SIG-M5 (cell line): Measurements from ENCODE around the gene TLR9.

Experiments
- DNase-seq: peaks from one replicate; lab custom pipeline; 2025; lab: John Stamatoyannopoulos, UW

The TLR9 gene

DNA sequence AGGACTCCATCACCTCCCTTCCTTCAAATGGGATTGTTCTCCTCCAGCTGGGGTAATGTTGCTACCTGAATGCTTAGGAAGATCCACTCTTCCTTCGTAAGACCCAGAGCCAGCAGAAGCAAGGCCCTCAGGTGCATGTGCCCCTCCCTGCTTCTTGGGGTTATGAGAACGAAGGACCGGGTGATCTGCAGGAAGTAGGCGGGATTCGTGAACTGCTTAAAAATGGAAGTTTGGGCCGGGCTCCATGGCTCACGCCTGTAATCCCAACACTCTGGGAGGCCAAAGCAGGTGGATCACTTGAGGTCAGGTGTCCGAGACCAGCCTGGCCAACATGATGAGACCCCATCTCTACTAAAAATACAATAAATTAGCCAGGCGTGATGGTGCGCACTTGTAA is 8.0 kb downstream of the TLR9 start:
- DNase-seq = no peak

DNA sequence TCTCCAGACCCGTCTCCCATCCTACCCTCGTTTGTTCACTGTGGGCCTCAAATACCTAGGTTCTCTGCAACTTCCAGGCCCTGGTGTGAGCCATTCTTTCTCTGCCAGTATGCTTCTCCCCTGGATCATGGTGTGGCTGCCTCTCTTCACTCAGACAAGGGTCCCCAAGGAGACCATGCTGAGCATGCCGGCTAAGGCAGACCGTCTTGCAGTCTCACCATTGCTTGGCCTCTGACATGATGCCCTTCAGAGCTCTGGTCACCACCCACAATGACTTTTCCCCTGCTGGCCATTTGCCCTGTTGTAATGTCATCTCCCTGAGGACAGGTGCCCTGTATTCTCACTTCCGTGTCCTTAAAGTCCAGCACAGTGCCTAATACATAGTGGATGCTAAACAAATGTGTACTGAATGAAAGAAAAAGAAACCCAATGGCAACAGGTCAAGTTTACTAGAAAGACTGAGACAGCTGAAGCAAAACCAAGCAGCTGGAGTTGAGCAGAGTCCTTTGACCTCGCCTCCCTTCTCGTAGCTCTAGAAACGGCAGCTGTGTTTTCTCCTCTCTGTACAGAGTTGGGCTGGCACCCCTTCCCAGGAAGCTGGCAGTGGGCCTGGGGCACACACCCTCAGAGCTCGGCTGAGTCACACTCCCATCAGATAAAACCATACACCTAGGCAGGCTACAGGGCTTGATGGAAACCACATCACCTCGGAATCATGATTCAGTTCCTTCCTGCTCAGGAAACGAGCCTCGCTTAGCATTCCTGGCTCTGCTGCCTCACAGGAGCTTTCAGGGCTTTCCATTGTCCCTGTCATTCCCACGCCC is 8.6 kb downstream of the TLR9 start:
- DNase-seq = no peak

DNA sequence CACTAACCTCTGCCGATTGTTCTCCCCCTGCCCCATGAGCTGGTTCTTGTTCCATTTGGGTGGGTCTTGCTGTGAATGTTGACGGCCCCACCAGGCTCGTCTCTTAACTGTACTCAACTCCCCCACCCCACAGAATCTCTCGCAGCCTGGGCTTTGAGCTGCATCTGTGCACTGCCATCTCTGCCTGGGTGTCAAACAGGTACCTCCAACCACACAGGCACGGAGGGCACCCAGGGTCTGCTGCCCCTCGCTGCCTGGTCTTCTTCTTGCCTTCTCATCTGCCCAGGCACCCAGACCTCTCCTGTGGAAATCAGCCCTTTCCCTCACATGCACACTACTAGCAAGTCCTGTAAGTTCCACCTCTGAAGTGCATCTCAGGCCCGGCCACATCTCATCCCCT is 10.1 kb downstream of the TLR9 start:
- DNase-seq = no peak

DNA sequence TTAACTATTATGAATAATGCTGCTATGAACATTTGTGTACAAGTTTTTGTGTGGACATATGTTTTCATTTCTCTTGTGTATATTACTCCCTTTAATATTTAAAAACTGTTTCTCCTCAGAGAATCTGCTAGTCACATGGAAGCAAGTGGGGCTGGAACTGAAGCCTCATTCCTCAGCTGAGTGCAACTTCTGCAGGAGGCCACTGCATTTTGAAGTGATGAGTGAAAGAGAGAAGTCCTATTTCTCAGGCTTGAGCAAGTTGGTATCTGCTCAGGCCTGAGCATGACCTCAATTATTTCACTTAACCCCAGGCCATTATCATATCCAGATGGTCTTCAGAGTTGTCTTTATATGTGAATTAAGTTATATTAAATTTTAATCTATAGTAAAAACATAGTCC is 11.5 kb downstream of the TLR9 start:
- no peak for DNase-seq

DNA sequence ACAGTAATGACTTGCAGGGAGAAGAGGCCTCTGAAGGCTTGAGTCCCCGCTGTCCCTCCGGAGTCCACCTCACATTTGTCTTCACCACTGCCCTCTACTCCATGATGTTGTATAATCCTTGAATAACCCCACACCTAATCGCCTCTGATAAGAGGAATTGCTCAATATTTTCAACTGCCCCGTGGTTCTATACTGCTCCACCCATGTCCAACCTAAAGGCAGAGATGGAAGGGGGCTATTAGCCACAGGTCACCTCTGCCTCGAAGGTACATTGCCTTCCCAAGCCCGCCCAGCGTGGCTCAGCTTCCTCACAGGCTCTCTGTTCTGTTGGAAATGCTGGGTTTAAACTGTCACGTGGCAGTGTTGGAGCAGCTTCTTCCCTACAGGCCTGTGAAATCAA is 12.4 kb downstream of the TLR9 start:
- no peak for DNase-seq

DNA sequence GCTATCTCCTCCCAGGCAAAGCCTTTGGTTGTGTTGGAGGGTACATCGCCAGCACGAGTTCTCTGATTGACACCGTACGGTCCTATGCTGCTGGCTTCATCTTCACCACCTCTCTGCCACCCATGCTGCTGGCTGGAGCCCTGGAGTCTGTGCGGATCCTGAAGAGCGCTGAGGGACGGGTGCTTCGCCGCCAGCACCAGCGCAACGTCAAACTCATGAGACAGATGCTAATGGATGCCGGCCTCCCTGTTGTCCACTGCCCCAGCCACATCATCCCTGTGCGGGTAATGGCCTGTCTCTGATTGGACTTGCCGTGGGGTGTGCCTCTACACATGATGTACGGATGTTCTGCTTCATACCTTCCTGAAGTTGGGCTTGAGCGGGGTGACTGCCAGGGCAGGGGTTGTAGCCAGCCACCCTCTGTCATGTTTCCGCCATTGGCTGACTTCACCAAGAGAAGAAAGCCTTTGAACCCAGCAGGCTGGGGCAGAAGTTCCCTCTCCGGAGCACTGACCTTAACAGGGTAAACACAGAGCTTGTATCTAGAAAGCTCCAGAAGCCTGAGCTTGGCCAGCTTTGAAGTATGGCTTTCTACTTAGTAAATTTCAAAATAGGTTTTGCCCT is 14.1 kb downstream of the TLR9 start:
- DNase-seq = no peak

DNA sequence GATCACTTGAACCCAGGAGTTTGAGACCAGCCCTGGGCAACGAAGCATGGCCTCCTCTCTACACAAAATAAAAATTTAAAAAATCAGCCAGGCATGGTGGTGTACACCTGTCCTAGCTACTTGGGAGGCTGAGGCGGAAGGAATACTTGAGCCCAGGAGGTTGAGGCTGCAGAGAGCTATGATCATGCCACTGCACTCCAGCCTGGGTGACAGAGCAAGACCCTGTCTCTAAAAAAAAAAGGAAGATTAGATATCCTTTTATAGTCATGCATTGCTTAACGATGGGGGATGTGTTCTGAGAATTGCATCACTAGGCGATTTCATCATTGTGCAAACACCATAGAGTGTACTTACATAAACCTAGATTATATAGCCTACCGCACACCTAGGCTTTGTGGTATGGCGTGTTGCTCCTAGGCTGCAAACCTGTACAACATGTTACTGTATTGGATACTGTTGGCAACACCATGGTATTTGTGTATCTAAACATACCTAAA is 14.8 kb downstream of the TLR9 start:
- DNase-seq = peak; percentile 80

DNA sequence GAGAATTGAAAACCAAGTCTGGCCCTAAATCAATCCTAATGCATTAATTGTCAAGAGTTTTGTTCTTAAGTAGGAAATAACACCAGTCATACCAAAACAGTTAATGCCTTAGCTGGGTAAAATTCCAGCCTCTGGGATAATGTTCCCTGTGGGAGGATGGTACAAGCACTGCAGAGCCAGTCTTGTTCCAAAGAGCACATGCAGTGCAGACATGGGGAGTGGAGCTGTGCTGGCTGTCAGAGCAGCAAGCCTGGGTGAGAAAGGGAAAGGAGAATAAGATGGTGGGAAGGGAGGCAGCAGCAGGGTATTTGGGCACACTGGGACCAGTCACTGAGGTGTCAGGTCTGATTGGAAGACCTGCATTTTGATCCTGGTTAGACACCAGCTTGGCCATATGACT is 15.4 kb downstream of the TLR9 start:
- no peak for DNase-seq

DNA sequence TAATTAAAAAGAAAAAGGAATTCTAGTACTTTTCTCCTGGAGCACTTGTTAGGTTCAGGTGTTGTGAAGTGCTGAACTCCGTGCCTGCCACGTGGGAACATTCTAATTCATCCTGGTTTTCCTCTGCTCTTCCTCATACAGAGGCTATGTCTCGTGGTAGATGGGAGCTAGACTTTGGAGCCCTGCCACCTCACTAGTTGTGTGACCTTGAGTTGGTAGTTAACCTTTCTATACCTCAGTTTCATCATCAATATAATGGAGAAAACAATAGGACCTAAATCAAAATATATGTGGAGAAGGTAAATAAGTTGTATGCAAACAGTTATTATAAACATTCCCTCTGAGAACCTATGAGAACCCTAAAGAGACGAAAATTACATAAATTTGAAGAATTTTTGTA is 16.9 kb downstream of the TLR9 start:
- DNase-seq = no peak

DNA sequence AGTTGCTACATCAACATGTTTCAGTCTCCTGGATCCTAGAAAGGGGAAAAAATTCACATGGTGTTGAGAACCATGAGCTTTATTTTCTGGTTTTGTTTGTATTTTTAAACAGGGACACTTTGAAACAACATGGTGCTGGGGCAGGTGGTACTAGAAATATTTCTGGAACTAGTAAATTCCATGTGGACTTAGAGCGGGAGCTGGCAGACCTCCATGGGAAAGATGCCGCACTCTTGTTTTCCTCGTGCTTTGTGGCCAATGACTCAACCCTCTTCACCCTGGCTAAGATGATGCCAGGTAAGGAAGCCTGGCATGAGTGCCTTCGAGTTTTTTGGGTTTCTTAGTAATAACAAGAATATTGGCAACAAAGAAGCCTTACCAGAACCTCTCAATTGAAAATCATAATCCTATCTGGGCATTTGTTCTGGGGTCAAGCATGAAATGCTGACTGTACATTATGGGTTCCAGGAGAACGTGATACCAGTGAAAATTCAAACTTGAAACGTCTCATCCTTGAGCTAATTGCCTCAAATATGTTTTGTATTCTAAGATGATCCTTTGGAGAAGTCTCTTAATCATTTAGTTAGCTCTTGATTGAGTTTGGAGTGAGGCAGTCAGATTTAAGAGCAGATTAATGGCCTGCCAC is 19.6 kb downstream of the TLR9 start:
- no peak for DNase-seq

DNA sequence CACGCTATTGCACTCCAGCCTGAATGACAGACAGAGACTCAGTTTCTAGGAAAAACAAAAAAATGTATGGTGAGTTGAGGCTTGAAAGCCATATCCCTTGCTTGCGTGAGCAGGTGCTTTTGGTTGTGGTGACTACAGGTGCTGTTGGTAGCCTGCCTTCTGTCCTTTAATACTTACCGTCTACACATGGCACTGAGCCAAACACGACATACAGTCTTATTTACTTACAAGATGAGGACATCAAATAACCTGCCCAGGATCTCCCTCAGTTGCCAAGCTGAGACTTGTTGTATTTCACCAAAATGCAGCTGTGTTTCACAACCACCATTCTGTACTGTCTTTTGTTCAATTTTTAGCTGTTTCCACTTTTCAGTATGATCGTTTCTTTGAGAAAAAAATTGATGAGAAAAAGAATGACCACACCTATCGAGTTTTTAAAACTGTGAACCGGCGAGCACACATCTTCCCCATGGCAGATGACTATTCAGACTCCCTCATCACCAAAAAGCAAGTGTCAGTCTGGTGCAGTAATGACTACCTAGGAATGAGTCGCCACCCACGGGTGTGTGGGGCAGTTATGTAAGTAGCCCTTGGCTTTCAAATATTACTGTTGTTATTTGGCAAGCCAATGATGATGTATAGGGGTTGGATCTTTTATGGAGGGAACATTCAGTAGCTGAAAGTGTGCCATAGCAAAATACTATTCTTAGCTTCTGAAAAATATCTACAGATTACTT is 20.9 kb downstream of the TLR9 start:
- no peak for DNase-seq

DNA sequence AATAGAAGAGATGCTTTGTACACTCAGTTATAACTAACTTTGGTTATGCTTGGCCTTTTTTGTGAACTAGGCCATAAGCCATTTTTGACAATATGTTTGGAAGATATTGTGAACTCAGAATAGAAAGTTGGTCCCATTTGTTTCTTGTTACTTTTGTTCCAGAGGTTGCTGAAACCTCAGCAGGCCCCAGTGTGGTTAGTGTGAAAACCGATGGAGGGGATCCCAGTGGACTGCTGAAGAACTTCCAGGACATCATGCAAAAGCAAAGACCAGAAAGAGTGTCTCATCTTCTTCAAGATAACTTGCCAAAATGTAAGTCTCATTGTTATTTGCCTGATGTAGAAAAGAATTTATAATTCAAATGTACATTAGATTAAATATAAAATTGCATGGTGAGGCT is 21.7 kb downstream of the TLR9 start:
- no peak for DNase-seq

DNA sequence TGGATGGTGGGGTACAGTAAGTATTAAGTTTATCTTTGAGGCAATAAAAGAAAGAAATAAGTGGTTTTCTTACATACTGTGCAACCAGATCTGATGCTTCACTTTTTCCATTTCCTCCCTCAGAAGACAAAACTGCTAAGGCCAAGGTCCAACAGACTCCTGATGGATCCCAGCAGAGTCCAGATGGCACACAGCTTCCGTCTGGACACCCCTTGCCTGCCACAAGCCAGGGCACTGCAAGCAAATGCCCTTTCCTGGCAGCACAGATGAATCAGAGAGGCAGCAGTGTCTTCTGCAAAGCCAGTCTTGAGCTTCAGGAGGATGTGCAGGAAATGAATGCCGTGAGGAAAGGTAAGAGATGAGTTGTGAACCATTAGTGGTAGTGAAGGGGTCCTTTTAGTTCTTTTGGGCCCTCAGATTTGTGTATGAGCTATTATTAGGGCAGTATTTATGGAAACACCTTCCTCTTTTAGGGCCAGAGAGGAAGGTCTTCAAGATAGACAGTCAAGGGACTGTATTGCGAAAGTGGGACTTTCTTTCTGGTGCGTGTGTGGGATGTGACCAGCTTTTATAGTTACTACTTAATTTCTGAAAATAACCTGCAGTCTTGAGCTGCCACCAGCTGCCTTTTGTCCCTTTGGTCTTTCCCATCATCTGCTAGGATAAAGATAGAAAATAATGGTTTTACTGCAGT is 22.9 kb downstream of the TLR9 start:
- DNase-seq = peak; percentile 44

DNA sequence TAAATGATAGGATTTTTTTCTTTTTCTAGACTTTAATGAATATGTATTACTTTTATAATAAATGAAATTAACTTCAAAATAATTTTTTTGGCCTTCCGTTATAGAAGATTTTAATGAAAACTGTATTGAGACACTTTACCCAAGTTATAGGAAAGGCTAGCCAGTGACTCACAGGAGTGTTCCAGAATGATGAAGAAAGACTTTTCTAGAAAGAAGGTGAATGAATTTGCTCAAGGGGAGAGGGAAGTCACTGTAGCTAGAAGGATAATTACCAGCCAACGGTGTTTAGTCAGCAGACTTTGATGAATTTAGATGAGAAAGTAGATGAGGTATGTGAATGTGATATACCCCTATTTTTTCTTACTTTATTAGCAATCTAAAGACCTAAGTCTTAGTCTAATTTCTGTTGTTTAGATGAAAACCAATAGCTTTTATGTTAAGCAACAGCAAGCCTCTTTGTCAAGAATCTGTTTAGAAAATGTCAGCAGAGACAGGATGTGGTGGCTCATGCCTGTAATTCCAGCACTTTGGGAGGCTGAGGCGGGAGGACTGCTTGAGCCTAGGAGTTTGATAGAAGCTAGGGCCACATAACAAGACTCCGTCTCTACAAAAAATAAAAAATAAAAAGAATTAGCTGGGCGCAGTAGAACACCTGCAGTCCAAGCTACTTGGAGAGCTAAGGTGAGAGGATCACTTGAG is 24.3 kb downstream of the TLR9 start:
- no peak for DNase-seq

DNA sequence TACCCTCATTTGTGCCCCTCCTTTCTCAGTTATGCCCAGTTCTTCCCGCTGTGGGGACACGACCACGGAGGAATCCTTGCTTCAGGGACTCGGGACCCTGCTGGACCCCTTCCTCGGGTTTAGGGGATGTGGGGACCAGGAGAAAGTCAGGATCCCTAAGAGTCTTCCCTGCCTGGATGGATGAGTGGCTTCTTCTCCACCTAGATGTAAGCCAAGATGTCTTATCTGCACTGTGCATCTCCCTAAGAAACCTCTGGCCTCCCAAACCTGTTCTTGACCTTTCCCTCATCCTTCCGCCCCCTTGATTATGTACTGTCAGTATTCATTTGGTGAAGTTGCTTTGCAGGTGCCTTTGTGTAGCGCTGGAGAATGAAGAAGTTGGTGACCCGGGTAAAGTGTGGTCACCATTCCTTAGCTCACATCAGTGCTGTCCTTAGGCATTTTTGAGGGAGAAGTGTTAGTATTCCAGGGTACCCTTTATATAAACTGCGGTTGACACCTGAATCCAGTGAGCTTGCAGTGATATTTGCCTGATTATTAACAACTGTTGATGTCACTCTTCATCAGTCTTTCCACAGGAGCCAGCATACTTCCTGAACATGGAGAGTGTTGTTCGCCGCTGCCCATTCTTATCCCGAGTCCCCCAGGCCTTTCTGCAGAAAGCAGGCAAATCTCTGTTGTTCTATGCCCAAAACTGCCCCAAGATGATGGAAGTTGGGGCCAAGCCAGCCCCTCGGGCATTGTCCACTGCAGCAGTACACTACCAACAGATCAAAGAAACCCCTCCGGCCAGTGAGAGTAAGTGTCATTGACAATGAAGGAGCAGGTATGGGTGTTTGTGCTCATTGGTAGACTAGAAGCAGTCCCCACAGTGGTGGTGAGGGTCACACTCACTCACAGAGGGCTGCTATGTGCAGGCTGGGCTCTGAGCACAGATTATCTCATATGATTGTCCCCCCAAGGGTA is 26.5 kb downstream of the TLR9 start:
- DNase-seq = no peak

DNA sequence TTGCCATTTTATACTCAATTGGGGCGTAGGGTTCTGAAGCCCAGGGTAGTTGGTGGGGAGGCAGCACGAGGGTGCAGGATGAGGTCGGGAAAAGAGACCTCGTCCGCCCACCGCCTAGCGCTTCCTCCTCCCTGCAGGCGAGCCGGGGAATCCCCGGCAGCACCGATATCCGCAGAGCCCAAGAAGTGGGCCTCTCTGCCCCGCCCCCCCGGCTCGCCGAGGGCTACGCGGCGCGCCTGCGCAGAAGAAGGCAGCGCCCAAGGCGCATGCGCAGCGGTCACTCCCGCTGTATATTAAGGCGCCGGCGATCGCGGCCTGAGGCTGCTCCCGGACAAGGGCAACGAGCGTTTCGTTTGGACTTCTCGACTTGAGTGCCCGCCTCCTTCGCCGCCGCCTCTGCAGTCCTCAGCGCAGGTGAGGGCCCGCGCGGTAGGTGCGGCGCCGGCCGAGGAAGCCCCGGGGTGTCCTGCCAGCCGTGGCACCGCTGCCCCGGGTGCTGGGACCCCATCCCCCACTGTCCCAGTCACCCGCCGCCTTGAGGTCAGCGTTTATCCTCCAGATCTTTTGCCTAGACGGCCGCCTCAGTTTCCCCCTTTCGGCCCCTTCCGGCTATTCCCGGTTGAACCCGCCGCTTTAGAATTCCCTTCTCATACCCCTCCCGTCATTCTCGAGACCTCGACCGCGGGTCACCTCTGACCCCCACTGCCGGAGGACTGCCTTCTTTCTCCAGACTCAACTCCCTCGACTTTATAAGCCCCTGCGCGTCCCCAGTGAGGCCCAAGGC is 27.4 kb downstream of the TLR9 start, which contains the start of gene ALAS1:
ALAS1 (plus strand) TSS at position 319 of the 784 bp plus-strand sequence. CDS start 1,082 bp downstream, outside the sequence.
- peak; percentile 12 for DNase-seq

DNA sequence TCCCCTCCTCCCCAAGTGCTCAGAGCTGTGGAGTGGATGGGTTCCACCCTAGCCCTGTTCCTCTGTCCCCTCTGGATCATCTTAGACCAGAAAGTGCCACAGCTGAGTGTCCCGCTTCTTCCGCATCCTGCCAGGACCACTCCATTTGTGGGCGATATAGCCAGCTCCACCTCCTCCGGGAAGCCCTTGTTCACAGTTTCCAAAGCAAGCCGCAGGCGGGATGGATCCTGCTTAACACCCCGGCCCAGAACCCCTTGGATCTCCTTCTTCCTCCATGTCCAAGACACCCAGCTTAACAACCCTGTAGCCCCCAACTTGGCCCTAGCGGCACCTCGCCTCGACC is 28.0 kb downstream of the TLR9 start:
- no peak for DNase-seq

DNA sequence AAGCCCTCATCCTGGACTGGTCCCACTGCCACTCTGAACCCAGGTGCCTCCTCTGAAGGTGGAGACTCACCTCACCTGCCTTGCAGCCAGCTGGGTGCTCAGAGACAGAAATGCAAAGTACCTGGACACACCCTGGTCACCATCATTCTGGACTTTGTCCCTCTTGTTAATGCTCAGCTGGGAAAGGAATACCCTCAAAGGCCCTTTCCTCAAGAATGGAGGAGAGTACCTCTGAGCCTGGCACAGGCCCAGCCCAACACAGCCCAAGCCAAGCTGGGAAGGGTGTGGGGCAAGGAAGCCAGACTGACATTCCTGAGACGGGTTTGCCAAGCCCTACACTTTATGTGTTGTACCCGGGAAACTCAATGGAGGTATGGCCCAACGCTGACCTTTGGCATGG is 28.5 kb downstream of the TLR9 start:
- no peak for DNase-seq

DNA sequence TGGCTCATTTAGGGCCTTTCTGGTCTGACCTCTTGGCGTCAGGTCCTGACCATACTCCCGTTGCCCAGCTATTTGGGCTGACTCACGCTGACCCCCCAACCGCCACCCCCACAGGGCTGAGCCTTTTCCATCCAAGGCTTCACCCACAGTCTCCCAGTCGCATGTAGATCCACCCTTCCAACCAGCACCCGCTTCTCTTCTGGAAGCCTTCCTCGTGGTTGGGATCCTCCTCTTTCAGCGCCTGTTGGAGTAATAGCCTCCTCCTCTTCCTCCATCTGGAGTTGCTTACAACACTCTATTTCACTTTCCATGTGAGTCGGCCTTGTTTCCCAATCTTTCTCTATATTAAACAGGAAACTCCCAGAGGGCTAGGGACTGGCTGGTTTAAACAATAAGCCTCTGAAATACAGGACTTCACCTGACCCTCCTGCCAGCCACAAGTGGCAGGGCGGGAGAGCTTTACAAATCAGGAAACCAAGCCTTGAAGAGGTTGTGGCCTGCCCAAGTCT is 29.6 kb downstream of the TLR9 start:
- peak; percentile 51 for DNase-seq
